Endometrium (tissue), 2 donors: ENCODE measurements around the gene TNNT3.
A peak's percentile ranks its signal among the peaks of the same experiment; 100 is the strongest.

Experiments used
- FAIRE-seq: peaks from 2 replicates; lab custom pipeline; 2012; peaks lifted over from hg19 to GRCh38; lab: Jason Lieb, UNC
- donor health status: control.
- donor health status: control.

Gene TNNT3

GRCh38 chr11:1959786-1960185 lies 40.3 kb downstream of the TNNT3 start:
- no peak for FAIRE-seq

- FAIRE-seq, result no peak
Measured at GRCh38 chr11:1963864-1964263, 44.4 kb downstream of the TNNT3 start.

GRCh38 chr11:1964348-1964747 lies 44.8 kb downstream of the TNNT3 start:
- peak; percentile 76 for FAIRE-seq

- no peak for FAIRE-seq
Measured at GRCh38 chr11:1964955-1965354, 45.5 kb downstream of the TNNT3 start.

DNA sequence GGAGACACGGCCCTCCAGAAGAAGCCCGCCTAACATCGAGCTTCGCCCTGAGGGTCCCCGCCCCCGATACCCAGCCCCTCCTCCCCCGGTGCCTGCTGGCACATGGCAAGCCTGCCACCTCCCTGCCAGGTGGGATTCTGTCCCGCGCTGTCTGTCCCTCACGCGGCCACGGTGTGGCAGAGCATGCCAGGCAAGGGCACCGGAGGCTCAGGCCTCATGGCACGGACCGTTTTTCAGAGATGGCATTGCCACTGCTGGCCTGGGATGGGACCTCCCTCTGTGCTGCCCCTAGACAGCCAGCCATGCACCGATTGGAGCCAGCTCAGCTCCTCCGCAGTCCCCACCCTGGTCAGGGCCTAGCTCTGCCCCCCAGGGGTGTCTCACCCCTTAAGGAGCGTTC lies 47.0 kb downstream of the TNNT3 start:
- no peak for FAIRE-seq

- FAIRE-seq, result no peak
Measured at GRCh38 chr11:1967641-1968225, 48.2 kb downstream of the TNNT3 start.

- no peak for FAIRE-seq
Measured at GRCh38 chr11:1968454-1969002, 49.0 kb downstream of the TNNT3 start.

- FAIRE-seq, result no peak
Measured at GRCh38 chr11:1969035-1969434, 49.5 kb downstream of the TNNT3 start.

GRCh38 chr11:1969776-1970175 lies 50.3 kb downstream of the TNNT3 start:
- FAIRE-seq, result peak; percentile 15

DNA sequence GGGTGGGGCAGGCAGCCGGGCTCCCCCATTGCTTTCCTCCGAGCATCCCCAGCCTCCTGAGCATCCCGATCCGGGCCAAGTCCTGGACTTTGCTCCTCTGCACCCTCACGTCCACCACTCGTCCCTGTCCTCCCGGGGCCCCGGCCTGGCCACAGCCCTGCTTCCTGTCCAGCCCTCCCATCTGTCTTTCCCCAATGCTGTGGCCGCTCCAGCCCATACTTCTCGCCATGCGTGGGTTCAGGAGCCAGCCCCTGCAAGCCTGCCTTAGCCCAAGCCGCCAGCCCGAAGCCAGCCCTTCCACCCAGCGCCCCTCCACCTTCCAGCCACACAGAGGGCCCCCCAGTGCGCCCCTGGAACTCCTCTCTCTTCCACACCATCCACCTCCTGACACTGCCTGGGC lies 51.5 kb downstream of the TNNT3 start:
- no peak for FAIRE-seq

GRCh38 chr11:1975185-1975584 lies 55.7 kb downstream of the TNNT3 start:
- FAIRE-seq, result no peak

DNA sequence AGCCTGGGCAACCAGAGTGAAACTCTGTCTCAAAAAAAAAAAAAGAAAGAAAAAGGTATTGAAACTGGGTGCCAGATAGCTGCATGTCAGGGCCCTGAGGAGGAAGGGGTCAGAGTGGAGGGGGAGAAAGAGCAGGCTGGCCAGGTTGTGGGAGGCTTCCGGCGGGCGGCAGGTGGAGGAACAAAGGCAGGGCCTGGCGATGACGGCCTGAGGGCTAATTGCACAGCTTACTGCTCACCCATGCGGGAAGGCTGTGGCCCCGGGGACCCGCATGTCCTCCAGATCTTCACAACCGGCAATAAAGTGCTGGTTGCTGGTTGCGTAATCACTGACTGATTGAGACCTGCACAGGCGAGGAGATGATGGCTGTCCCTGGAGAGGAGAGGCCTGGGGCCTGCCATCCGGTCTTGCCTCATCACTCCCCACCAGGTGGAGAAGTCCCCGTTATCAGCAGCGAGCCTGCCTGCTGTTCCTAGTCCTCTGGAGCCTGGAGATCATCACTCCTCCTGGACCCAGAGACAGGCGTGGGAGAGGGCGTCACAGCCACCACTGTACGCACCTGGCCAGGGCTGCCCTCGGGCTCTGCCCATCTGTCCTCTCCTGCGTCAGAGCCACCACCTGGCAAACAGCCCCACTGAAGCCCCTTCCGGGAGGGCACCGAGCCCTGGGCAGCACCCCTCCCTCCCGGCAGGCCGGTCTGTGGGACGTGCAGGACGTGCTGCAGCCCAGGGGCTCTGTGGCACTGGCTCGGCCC lies 59.4 kb downstream of the TNNT3 start:
- no peak for FAIRE-seq

DNA sequence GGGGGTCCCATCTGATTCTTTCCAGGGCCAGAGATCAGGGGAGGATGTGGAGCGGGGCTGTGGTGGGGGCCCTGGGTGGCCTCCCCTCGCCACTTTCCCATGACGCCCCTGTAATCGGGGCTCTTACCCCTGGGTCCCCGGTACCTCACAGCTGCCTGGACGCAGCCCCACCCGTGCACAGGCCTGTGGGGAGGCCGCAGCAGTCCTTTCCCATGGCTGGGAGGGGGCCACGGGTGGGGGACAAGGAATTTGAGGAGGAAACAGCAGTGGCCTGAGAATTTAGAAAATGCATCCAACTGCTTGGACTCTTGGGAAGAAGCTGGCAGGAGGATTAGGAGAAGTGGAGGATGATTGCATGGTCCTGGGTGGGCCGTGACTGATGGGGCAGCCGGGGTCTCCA lies 60.1 kb downstream of the TNNT3 start:
- no peak for FAIRE-seq

GRCh38 chr11:1982873-1983600 lies 63.5 kb downstream of the TNNT3 start:
- no peak for FAIRE-seq

GRCh38 chr11:1983601-1983961 lies 64.1 kb downstream of the TNNT3 start:
- FAIRE-seq, result no peak

- no peak for FAIRE-seq
Measured at GRCh38 chr11:1987024-1987423, 67.5 kb downstream of the TNNT3 start.

DNA sequence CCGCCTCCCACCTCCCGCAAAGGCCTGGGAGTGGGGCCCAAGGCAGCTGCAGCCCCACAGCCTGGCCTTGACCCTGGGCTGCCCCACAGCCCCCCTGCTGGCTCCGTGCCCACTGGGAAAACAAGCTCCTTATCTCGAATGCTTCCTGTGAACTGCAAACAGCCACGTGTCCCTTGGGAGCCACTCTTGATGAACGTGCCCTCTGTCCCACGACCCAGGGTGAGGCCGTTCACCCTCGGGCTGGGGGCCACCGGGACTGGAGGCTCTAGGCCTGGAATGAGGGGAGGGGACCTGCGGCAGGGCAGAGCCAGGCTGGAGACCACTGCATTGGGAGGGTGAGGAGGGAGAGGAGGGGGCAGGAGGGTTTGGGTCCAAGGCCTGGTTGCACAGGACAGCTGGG lies 68.7 kb downstream of the TNNT3 start:
- no peak for FAIRE-seq
